ENCODE data around the gene PRICKLE3. TPM values are rescaled to one million over a fixed set of nuclear protein-coding genes. Genes with fewer than 3 reads are reported as not detected.

Gene PRICKLE3
- total RNA-seq, 2 donors from 2014 or later, result 10.7 to 12.0 TPM

GRCh38 chrX:49214996-49215526, 28.9 kb upstream of the PRICKLE3 start:
- no peak overlapping the region for H3K4me3 ChIP-seq (ENCODE audit: low read length)
- no peaks in the 10 kb centered on the region for H3K9me3 ChIP-seq (ENCODE audit: control insufficient read depth, low read length)
- TF ChIP-seq CTCF (conservative IDR thresholded peaks at IDR 0.05), result no peak
- Mint-ChIP-seq H3K9me3 (peaks cover 90% of the 10 kb centered on the region), H3K27me3 (ENCODE audit: insufficient read depth) (peaks cover 10% of the 10 kb centered on the region), H3K4me3 (no peak overlapping the region), H3K4me1 (no peaks in the 10 kb centered on the region), H3K36me3 (ENCODE audit: low read depth) (no peaks in the 10 kb centered on the region), H3K27ac (no peak overlapping the region)
- H3K27me3 ChIP-seq (ENCODE audit: control insufficient read depth, insufficient read depth, low read length, poor library complexity, severe bottlenecking), result no peaks in the 10 kb centered on the region
- H3K27ac ChIP-seq (ENCODE audit: low read depth, low read length), result no peak overlapping the region
- no peaks in the 10 kb centered on the region for H3K4me1 ChIP-seq (ENCODE audit: control insufficient read depth, insufficient read depth, low read length)
- 93 to 94% methylated on average over 5 to 13 of the region's 14 CpGs for WGBS, 2 experiments (ENCODE audit: insufficient coverage in 1 of 2, insufficient read length in 1 of 2)
- DNase-seq, result no peak
- H3K9ac ChIP-seq (ENCODE audit: extremely low read depth, low read length, poor library complexity, severe bottlenecking), result no peak overlapping the region
- no peaks in the 10 kb centered on the region for H3K36me3 ChIP-seq (ENCODE audit: control insufficient read depth, insufficient read depth, low read length)

DNA sequence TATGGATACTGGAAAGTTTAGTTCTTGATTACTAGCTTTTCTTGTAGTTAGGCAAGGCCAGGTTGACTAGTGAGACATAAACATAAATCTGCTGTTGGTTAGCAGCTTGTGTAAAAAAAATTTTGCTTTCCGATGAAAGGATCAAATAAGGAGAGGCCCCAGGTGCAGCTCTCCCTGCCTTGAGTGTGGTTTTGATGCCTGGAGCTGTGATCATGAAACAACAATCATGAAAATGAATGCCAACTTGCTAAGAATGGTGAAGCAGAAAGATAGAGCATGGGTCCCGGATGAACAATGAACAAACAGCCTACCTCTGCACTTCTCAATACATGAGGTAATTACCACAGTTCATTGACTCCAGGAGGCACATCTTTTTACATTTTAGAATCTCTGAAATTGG, 28.2 kb upstream of the PRICKLE3 start:
- H3K27me3 Mint-ChIP-seq (ENCODE audit: insufficient read depth), result peaks cover 8% of the 10 kb centered on the region
- H3K4me1 ChIP-seq (ENCODE audit: control insufficient read depth, insufficient read depth, low read length), result no peaks in the 10 kb centered on the region

GRCh38 chrX:49212861-49213260, 26.7 kb upstream of the PRICKLE3 start:
- no peaks in the 10 kb centered on the region for H3K27me3 ChIP-seq (ENCODE audit: control insufficient read depth, insufficient read depth, low read length, poor library complexity, severe bottlenecking)
- H3K27ac ChIP-seq (ENCODE audit: low read depth, low read length), result no peak overlapping the region
- Mint-ChIP-seq H3K27ac (no peak overlapping the region), H3K36me3 (ENCODE audit: low read depth) (no peaks in the 10 kb centered on the region), H3K4me1 (no peaks in the 10 kb centered on the region), H3K27me3 (ENCODE audit: insufficient read depth) (peaks cover 8% of the 10 kb centered on the region), H3K9me3 (peaks cover 84% of the 10 kb centered on the region), H3K4me3 (no peak overlapping the region)
- WGBS, 2 experiments (ENCODE audit: insufficient coverage in 1 of 2, insufficient read length in 1 of 2), result 63% methylated on average over 1 of the region's 1 CpG; no CpG with 5 or more reads in 1 of the 2 experiments
- no peaks in the 10 kb centered on the region for H3K9me3 ChIP-seq (ENCODE audit: control insufficient read depth, low read length)
- DNase-seq, result no peak
- H3K9ac ChIP-seq (ENCODE audit: extremely low read depth, low read length, poor library complexity, severe bottlenecking), result no peak overlapping the region
- H3K4me1 ChIP-seq (ENCODE audit: control insufficient read depth, insufficient read depth, low read length), result no peaks in the 10 kb centered on the region
- TF ChIP-seq CTCF (conservative IDR thresholded peaks at IDR 0.05), result no peak
- no peaks in the 10 kb centered on the region for H3K36me3 ChIP-seq (ENCODE audit: control insufficient read depth, insufficient read depth, low read length)
- no peak overlapping the region for H3K4me3 ChIP-seq (ENCODE audit: low read length)

More for the DNA sequence above, 28.2 kb upstream of the PRICKLE3 start:
- H3K4me1 Mint-ChIP-seq, result no peaks in the 10 kb centered on the region
- DNase-seq, result no peak
- no peak overlapping the region for H3K4me3 ChIP-seq (ENCODE audit: low read length)
- no peaks in the 10 kb centered on the region for H3K36me3 ChIP-seq (ENCODE audit: control insufficient read depth, insufficient read depth, low read length)
- WGBS, 2 experiments (ENCODE audit: insufficient coverage in 1 of 2, insufficient read length in 1 of 2), result 86 to 95% methylated on average over 1 to 2 of the region's 2 CpGs
- no peak overlapping the region for H3K9ac ChIP-seq (ENCODE audit: extremely low read depth, low read length, poor library complexity, severe bottlenecking)
- no peak overlapping the region for H3K27ac ChIP-seq (ENCODE audit: low read depth, low read length)
- H3K9me3 ChIP-seq (ENCODE audit: control insufficient read depth, low read length), result no peaks in the 10 kb centered on the region
- no peak for TF ChIP-seq CTCF (conservative IDR thresholded peaks at IDR 0.05)
- no peaks in the 10 kb centered on the region for H3K27me3 ChIP-seq (ENCODE audit: control insufficient read depth, insufficient read depth, low read length, poor library complexity, severe bottlenecking)
- H3K4me3 Mint-ChIP-seq, result no peak overlapping the region
- no peaks in the 10 kb centered on the region for H3K36me3 Mint-ChIP-seq (ENCODE audit: low read depth)
- no peak overlapping the region for H3K27ac Mint-ChIP-seq
- peaks cover 89% of the 10 kb centered on the region for H3K9me3 Mint-ChIP-seq
